NCI-H1417 (cell line): ENCODE data around the gene ATRX.
"Not testable (repeated sequence)": the region's sequence is repeated elsewhere in the genome, so short reads cannot be mapped to it uniquely, and the experiment has no call there.

Experiments used
- DNase-seq, 3 experiments: peaks; one replicate each; lab custom pipeline; 2025; lab: John Stamatoyannopoulos, UW

ATRX gene

DNA sequence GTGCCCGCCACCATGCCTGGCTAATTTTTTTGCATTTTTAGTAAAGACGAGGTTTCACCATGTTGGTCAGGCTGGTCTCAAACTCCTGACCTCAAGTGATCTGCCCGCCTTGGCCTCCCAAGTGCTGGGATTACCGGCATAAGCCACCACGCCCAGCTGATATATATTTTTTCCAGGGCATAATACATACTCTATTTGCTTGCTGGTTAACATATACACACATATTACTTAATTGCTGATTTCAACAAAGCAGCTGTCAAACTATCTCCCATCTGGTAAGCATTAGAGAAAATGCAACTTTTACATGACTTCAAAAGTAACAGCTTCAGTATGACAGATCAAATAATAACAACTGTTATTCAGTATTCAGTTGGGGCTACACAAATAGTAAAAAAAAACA is 164.6 kb downstream of the ATRX start:
- not testable (repeated sequence) for DNase-seq

DNA sequence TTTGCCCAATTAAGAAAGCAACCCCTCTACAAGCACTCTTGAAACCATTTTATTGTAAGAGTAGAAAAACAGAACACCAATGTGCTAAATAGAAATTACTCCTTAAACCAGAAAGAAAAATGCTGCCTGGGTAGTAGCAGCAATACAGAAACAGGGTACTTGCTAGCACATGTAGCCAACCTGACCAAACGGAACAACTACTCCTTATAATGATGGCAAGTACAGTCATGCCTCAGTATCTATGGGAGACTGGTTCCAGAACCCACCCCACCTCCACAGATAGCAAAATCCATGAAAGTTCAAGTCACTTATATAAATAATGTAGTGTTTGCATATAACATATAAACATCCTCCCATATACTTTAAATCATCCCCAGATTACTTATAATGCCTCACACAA is 168.8 kb downstream of the ATRX start:
- DNase-seq = peak in 1 of 3 experiments; percentile 35

DNA sequence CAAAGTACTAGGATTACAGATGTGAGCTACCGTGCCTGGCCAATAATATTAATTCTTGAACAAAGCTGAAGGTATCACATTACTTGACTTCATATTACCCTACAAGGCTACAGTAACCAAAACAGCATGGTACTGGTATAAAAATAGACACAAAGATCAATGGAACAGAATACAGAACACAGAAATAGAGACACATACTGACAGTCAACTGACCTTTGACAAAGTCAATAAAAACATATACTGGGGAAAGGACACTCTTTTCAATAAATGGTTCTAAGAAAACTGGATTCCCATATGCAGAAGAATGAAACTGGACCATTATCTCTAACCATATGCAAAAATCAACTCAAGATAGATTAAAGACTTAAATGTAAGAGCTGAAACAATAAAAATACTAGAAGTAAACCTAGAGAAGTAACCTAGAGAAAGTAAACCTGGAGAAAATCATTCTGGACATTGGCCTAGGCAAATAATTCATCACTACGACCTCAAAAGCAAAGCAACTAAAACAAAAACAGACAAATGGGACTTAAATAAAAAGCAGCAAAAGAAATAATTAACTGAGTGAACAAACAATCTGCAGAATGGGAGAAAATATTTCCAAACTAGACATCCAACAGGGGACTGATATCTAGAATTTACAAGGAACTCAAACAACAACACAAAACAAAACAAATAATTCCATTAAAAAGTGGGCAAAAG is 182.2 kb downstream of the ATRX start:
- DNase-seq = no peak

DNA sequence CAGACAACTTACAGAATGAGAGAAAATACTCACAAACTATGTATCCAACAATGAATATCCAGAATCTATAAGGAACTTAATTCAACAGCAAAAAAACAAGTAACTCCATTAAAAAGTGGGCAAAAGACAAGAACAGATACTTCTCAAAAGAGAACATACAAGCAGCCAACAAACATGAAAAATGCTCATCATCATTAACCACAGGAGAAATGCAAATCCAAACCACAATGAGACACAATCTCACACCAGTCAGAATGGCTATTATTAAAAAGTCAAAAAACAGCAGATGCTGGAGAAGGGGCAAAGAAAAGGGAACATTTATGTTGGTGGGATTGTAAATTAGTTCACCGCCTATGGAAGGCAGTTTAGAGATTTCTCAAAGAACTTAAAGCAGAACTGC is 188.5 kb downstream of the ATRX start:
- no peak for DNase-seq

DNA sequence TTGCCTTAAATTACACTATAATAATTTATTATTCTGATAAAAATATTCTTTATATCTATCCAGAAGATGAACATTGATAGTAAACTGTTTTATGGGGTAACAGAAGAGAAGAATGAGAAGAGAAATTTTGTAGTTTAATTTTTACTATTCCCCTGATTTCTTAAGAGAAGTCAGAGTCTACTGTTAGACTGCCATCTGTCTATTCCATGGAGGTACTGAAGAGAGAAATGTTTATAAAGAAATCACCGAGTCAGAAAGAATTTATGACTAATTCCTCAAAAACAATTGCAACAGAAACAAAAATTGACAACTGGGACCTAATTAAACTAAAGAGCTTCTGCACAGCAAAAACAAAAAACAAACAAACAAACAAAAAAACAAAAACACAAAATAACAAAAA is 188.9 kb downstream of the ATRX start:
- DNase-seq = no peak

DNA sequence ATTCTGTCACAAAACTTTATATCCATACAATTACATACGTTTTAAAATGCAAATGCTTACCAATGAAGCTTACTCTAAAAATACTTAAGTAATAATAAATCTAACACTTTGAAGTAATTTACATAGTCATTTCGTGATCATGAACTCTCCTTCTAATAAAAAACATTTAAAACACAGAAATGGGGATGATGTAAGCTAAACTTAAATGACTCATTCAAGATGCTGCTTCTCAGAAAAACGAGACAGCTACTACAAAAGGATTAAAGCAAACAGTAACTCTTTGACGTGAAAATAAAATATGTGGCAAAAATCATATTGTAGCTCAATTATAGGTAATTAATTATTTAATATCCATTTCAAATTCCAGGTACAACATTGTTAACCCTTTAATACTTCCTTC is 190.2 kb downstream of the ATRX start:
- no peak for DNase-seq

DNA sequence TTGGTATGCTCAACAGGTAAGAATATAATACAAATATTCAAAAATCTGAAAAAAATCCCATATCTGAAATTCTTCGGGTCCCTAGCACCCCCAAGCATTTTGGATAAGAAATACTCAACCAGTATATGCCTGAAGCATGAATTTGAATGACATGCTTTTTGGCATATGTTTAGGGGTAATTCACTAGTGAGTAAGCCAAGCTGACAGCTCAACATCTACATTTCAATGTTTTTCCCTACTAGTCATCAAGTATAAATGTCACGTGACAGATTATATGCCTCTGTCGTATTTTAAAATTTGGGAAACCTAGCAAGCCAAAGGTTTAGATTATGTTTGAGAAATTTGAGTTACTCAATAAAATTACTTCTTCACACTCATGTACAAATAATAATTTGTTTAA is 213.7 kb downstream of the ATRX start:
- no peak for DNase-seq

DNA sequence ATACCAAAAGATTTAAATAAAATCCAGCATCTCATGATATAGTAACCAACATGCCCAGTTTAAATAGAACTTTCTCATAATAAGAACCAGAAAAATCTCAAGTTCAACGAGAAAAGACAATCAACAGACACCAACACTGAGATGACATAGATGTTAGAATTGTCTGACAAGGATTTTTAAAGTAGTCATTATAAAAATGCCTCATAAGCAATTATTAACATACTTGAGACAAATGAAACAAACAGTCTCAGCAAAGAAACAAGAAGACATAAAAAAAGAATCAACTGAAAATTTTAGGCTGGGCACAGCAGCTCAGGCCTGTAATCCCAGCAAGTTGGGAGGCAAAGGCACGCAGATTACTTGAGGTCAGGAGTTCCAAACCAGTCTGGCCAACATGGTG is 220.7 kb downstream of the ATRX start:
- no peak for DNase-seq

DNA sequence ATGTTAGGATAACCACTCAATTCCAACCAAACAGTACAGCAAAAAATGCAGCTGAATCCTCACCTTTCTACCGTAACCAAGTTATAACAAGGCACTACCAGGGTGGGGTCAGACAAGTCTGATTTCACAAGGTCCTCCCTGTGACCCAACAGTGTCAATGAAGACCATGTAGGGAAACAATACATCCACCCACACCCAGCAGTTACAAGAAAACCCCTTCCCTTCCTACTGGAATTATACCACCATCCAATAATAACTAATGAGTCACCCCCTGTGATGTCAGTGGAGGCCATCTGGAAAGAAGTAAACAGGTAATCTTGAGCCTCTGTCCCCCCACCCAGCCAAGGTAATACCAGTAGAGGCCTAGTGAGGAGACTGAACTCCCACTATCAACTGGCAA is 221.2 kb downstream of the ATRX start:
- DNase-seq = no peak

DNA sequence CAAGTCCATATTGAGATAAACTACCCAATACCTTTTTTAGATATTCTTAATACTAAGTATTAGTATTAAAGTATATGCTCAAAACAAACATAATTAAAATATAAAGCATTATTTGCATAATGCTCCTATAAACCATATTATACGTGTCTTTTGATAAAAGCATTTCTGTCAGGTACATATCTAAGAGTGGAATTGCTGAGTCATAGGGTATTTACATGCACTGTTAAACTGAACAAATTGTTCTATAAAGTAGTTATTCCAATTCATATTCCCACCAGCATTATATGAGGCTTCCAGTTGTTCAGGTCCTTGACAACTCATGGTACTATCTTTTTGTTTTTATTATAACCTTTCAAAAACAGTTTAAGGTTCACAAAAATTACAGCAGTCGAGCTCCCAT is 224.6 kb downstream of the ATRX start:
- no peak for DNase-seq

DNA sequence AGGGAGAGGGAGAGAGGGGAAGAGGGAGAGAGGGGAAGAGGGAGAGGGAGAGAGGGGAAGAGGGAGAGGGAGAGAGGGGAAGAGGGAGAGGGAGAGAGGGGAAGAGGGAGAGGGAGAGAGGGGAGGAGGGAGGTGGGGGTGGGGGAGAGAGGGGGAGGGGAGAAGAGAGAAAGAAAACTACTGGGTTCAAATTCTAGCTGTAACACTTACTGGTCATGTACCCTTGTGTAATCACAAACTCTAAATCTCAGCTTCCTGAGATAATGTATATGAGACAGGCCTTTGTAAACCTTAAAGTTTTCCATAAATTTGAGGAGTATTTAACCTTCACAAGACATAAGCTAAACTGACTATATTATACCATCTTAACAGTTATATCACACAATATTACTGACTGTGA is 229.7 kb downstream of the ATRX start:
- no peak for DNase-seq

DNA sequence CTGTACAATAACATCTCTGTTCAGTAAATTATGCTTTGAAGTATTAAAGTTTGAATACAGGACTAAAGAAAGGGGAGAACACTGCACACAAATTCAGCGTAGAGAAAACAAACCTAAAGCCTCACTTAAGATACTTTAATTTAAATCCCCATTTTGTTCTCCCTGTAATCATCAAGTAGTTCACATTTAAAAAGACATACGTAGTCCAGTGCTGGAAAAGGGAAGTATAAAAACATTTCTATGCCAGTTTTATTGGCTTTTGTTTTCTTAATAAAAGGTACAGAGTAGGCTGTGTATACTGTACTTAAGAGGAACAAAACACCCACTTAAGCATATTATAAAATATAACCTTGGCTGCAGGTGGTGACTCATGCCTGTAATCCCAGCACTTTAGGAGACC is 237.3 kb downstream of the ATRX start:
- DNase-seq = no peak

DNA sequence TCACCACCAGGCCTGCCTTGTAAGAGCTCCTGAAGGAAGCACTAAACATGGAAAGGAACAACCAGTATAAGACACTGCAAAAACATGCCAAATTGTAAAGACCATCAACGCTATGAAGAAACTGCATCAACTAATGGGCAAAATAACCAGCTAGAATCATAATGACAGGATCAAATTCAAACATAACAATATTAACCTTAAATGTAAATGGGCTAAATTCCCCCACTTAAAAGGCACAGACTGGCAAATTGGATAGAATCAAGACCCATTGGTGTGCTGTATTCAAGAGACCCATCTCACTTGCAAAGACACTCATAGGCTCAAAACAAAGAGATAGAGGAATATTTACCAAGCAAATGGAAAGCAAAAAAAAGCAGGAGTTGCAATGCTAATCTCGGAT is 246.2 kb downstream of the ATRX start:
- not testable (repeated sequence) for DNase-seq

DNA sequence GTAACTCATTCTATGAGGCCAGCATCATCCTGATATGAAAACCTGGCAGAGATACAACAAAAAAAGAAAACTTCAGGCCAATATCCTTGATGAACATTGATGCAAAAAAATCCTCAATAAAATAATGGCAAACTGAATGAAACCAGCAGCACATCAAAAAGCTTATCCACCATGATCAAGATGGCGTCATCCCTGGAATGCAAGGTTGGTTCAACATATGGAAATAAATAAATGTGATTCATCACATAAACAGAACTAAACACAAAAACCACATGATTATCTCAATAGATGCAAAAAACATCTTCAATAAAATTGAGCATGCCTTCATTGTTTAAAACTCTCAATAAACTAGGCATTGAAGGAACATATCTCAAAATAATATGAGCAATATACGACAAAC is 254.8 kb downstream of the ATRX start:
- not testable (repeated sequence) for DNase-seq

DNA sequence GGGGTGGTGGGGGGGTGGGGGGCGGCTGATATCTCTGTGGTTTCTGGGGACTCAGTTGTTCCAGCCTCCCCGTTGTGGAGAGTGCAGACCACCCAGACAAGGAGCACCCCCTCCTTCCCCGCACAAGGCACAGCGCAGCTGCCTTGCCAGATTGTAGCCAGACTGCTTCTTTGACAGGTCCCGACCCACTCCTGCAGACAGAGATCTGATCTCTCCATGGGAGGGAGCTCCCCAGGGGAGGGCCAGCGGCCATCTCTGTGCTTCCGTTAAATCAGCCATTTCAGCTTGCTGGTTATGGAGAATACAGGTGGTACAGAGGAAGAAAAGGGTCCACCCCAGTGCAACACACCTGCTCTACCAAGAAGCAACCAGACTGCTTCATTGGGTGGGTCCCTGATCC is 258.0 kb downstream of the ATRX start:
- no peak for DNase-seq

DNA sequence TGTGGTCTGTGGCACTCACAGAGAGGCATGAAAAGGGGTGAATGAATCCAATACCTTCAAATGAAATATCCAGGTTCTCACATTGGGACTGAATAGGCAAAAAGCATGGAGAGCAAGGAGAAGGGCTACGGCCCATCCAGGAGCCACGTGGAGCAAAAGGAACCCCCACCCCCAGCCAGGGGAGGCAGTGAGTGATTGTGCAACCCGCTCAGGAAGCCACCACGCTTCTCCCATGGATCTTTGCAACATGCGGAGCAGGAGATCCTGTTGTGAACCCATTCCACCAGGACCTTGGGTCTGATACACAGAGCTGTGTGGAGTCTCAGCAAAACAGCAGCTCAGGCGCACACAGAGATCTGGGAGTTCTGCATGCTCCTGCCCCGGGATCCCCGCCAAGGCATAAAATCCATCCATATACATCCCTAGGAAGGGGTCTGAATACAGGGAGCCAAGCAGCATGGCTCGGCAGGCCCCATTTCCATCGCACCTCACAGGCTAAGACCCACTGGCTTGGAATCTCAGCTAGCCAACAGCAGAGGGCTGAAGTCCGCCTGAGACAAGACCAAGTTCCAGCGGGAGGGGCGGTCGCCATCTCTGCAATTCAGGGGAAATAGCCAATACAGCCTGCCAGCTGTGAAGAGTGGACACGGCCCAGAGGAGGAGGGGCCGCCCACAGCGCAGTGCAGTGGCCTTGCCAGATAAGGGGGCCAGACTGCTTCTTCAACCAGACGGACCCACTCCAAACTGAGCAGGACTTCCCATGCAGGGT is 258.6 kb downstream of the ATRX start:
- DNase-seq = no peak

DNA sequence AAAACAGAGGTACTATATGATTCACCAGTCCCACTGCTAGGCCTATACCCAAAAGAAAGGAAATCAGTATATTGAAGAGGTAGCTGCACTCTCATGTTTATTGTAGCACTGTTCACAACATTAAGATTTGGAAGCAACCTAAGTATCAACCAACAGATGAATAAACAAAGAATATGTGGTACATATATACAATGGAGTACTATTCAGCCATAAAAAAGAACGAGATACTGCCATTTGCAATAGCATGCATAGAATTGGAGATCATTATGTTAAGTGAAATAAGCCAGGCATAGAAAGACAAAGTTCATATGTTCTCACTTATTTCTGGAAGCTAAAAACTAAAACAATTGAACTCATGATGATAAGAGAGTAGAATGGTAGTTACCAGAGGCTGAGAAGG is 266.3 kb downstream of the ATRX start:
- no peak for DNase-seq

DNA sequence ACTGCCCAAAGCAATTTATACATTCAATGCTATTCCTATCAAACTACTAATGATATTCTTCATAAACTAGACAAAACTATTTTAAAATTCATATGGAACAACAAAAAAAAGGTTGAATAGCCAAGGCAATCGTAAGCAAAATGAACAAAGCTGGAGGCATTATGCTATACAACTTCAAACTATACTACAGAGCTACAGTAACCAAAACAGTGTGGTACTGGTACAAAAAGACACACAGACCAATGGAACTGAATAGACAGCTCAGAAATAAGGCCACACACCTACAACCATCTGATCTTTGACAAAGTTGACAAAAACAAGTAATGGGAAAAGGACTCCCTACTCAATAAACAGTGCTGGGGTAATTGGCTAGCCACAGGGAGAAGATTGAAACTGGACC is 271.8 kb downstream of the ATRX start:
- no peak for DNase-seq

DNA sequence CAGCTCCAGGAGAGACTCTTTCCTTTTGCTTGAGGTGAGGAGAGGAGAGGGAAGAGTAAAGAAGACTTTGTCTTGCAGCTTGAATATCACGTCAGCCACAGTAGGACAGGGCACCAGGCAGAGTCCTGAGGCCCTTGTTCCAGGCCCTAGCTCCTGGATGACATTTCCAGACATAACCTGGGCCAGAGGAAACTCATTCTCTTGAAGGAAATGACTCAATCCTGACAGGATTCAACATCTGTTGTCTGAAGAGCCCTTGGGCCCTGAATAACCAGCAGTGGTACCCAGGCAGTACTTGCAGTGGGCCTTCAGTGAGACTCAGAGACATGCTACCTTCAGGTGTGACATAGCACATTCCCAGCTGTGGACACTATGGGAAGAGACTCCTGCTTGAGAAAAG is 276.0 kb downstream of the ATRX start:
- DNase-seq = no peak

DNA sequence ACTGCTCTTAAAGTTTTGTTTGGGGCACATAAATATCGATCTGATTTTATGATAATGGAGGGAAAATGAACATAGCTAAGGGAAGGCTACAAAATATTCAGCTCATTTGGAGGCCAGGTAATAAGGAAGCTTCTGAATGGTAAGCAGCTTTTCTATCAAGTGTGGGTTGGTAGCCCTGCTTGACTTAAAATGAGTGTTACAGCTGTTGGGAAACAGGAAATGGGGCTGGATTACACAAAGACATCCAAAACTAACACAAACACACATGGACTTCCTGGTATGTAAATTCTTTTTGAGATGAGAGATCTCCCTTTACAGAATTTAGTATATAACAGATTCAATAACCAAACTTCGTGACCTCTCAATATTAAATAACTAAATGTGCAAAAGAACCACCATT is 280.8 kb downstream of the ATRX start:
- DNase-seq = no peak

DNA sequence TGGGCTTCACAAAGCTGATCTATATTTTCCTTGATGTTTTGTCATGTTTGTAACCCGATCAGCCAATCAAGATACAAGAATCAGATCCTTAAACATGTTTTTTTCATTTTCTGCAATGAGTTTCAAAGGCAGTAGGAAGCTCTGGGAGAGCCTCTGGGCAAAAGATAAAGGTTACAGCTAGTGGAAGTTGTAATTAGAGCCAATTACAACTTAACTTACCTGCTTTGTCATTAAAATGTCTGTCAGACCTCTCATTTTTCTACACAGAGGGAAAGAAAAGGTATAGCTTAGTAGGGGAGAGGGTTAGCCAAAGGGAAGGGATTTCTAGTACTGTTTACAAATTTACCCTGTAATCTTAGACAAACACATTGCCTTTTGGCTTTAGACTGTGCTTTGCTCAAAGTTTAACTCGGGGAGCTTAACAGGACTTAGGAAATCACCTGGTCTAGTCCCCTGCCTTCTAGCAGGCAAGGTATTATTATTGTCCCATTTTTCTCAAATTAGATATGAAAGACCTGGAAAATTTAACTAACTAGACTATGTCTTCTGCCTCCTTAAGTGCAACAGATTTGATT is 283.0 kb downstream of the ATRX start:
- DNase-seq = peak in 2 of 3 experiments; percentile 19 to 62

DNA sequence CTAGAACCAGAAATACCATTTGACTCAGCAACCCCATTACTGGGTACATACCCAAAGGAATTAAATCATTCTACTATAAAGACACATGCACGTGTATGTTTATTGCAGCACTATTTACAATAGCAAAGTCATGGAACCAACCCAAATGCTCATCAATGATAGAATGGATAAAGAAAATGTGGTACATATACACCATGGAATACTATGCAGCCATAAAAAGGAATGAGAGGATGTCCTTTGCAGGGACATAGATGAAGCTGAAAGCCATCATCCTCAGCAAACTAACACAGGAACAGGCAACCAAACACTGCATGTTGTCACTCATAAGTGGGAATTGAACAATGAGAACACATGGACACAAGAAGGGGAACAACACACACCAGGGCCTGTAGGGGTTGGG is 285.9 kb downstream of the ATRX start:
- not testable (repeated sequence) for DNase-seq
